GM23248 (cell line): ENCODE data around the gene CFAP43.

ENCODE experiments used
- EZH2 ChIP-seq: fragments of 200-600 bp; sonication (generic); IDR thresholded peaks from 2 replicates; pipeline ENCODE4 v1.6.1; 2018; ENCODE audit warnings: antibody characterized with exemption, mild to moderate bottlenecking; ENCODE audit not compliant: insufficient read depth, poor library complexity, severe bottlenecking
- EZH2phosphoT487 ChIP-seq: fragments of 200-600 bp; sonication (generic); IDR thresholded peaks from 2 replicates; pipeline ENCODE4 v1.6.1; 2018; ENCODE audit warnings: antibody characterized with exemption, moderate library complexity, mild to moderate bottlenecking, low read depth; ENCODE audit not compliant: insufficient read depth

GRCh38 chr10:104259456-104259855, 27.3 kb upstream of the CFAP43 start:
- TF ChIP-seq EZH2: no peak
- no peak for TF ChIP-seq EZH2phosphoT487
